Breast epithelium (tissue), 3 donors: ENCODE data around the gene KIFC1.

Experiments used
- CTCF ChIP-seq, 3 donors: fragments of 450-650 bp; IDR thresholded peaks; one replicate each; pipeline ENCODE4 v1.5.1; 2016 to 2017; ENCODE audit warnings: antibody characterized with exemption in 3 of 3, mild to moderate bottlenecking in 3 of 3, moderate library complexity in 3 of 3
- POLR2AphosphoS5 ChIP-seq, 3 donors: sonication (generic); formaldehyde crosslinking; IDR thresholded peaks; one replicate each; pipeline ENCODE4 v1.6.1; 2017; ENCODE audit warnings: antibody characterized with exemption in 3 of 3

- TF ChIP-seq POLR2AphosphoS5 (IDR thresholded peaks at IDR 0.05), result no peak
- TF ChIP-seq CTCF (IDR thresholded peaks at IDR 0.05), result no peak
These were observed 13.8 kb downstream of the KIFC1 start for GRCh38 chr6:33405386-33405940.
